HepG2 (cell line): ENCODE data around the gene SEMA6B. TPM values are rescaled to one million over a fixed set of nuclear protein-coding genes. Genes with fewer than 3 reads are reported as not detected.

Source experiments
- CBX2 ChIP-seq, 2 experiments: fragments of 200-600 bp in 1 of 2; sonication (generic); formaldehyde crosslinking in 1 of 2; IDR thresholded peaks; 2 replicates each; pipeline versions ENCODE4 v1.7.0 to v1.8.1; 2018 to 2022; ENCODE audit warnings: low read depth in 2 of 2, low read length in 1 of 2, mild to moderate bottlenecking in 1 of 2, missing genetic modification reagents in 1 of 2
- DBP ChIP-seq: sonication (generic); formaldehyde crosslinking; IDR thresholded peaks from 2 replicates; pipeline ENCODE4 v1.4.0; 2020; ENCODE audit warnings: missing genetic modification reagents; ENCODE audit errors: not compliant biosample characterization
- HMG20B ChIP-seq: conservative IDR thresholded peaks from 2 replicates; pipeline ENCODE4 v1.6.1; 2016; ENCODE audit warnings: missing genetic modification reagents, missing compliant biosample characterization
- KDM2A ChIP-seq: sonication (generic); formaldehyde crosslinking; IDR thresholded peaks from 2 replicates; pipeline ENCODE4 v1.4.0; 2020; ENCODE audit warnings: low read depth, missing genetic modification reagents, borderline replicate concordance
- MIXL1 ChIP-seq: IDR thresholded peaks from 2 replicates; pipeline ENCODE4 v1.6.1; 2016
- MTERF4 ChIP-seq: sonication (generic); formaldehyde crosslinking; IDR thresholded peaks from 2 replicates; pipeline ENCODE4 v1.8.0; 2023; ENCODE audit warnings: mild to moderate bottlenecking, missing genetic modification reagents
- MXD4 ChIP-seq: IDR thresholded peaks from 2 replicates; pipeline ENCODE4 v1.6.1; 2016; ENCODE audit warnings: mild to moderate bottlenecking, missing biosample characterization, missing genetic modification reagents
- PHF20 ChIP-seq: sonication (generic); formaldehyde crosslinking; IDR thresholded peaks from 2 replicates; pipeline ENCODE4 v1.5.0; 2020; ENCODE audit warnings: mild to moderate bottlenecking, missing genetic modification reagents
- RARG ChIP-seq: sonication (generic); formaldehyde crosslinking; IDR thresholded peaks from 2 replicates; pipeline ENCODE4 v1.4.0; 2020; ENCODE audit warnings: low read depth, mild to moderate bottlenecking, missing genetic modification reagents
- SMAD1 ChIP-seq: sonication (generic); formaldehyde crosslinking; IDR thresholded peaks from 2 replicates; pipeline ENCODE4 v1.4.0; 2020; ENCODE audit warnings: missing genetic modification reagents, low read depth, mild to moderate bottlenecking, borderline replicate concordance
- SRY ChIP-seq: sonication (generic); formaldehyde crosslinking; IDR thresholded peaks from 2 replicates; pipeline ENCODE4 v1.8.0; 2022; ENCODE audit warnings: mild to moderate bottlenecking, missing genetic modification reagents
- TFDP2 ChIP-seq: sonication (generic); formaldehyde crosslinking; IDR thresholded peaks from 2 replicates; pipeline ENCODE4 v1.4.0; 2020; ENCODE audit warnings: missing genetic modification reagents
- ZKSCAN1 ChIP-seq: fragments of 150-350 bp; IDR thresholded peaks from 2 replicates; pipeline ENCODE4 v1.6.1; 2014; ENCODE audit warnings: low read length
- ZMAT3 ChIP-seq: sonication (generic); formaldehyde crosslinking; conservative IDR thresholded peaks from 2 replicates; pipeline ENCODE4 v1.7.0; 2021; ENCODE audit warnings: missing genetic modification reagents
- ZNF350 ChIP-seq: sonication (generic); formaldehyde crosslinking; IDR thresholded peaks from 2 replicates; pipeline ENCODE4 v1.4.0; 2020; ENCODE audit warnings: mild to moderate bottlenecking, low read depth, missing genetic modification reagents, borderline replicate concordance
- ZNF547 ChIP-seq: sonication (generic); formaldehyde crosslinking; IDR thresholded peaks from 2 replicates; pipeline ENCODE4 v1.5.1; 2020; ENCODE audit warnings: mild to moderate bottlenecking, missing genetic modification reagents
- ZNF549 ChIP-seq: sonication (generic); formaldehyde crosslinking; IDR thresholded peaks from 2 replicates; pipeline ENCODE4 v1.5.0; 2020; ENCODE audit warnings: missing genetic modification reagents
- ZNF562 ChIP-seq: sonication (generic); formaldehyde crosslinking; IDR thresholded peaks from 2 replicates; pipeline ENCODE4 v1.8.0; 2022; ENCODE audit warnings: missing genetic modification reagents, borderline replicate concordance
- ZNF616 ChIP-seq: sonication (generic); formaldehyde crosslinking; IDR thresholded peaks from 2 replicates; pipeline ENCODE4 v1.5.0; 2020; ENCODE audit warnings: low read depth, mild to moderate bottlenecking, missing genetic modification reagents
- polyA plus RNA-seq, 8 experiments: library from polyadenylated mRNA; depleted of rRNA in 3 of 8; stranded (reverse) in 7 of 8; unstranded in 1 of 8; fragments of >200 nt; fragmentation: Illumina TruSeq in 4 of 8; extraction: Trizol in 4 of 8; gene quantifications; 2 replicates each; pipeline versions ENCODE4 v1.2.1 to v1.2.3, GENCODE V29; 2011 to 2016; ENCODE audit warnings: low read depth in 4 of 8, missing spikeins in 1 of 8, mixed read lengths in 1 of 8; ENCODE audit not compliant: insufficient read depth in 1 of 8
- total RNA-seq, 5 experiments: library from RNA; depleted of rRNA; stranded (reverse); fragments of >200 nt; fragmentation: Illumina TruSeq; extraction: Trizol; gene quantifications; 2 replicates each; pipeline ENCODE4 v1.2.3, GENCODE V29; 2016; ENCODE audit warnings: low read depth in 1 of 5
- TF ChIP-seq, protein P1 (sequence below): sonication (generic); formaldehyde crosslinking; IDR thresholded peaks from 2 replicates; pipeline ENCODE4 v1.5.0; 2020; ENCODE audit warnings: mild to moderate bottlenecking, missing genetic modification reagents
- TF ChIP-seq, protein P2 (sequence below): sonication (generic); formaldehyde crosslinking; IDR thresholded peaks from 2 replicates; pipeline ENCODE4 v1.8.0; 2022; ENCODE audit warnings: mild to moderate bottlenecking, missing genetic modification reagents, moderate library complexity
- TF ChIP-seq, protein P3 (sequence below): IDR thresholded peaks from 2 replicates; pipeline ENCODE4 v1.6.1; 2016; ENCODE audit warnings: missing biosample characterization, missing genetic modification reagents, low read depth

SEMA6B gene
- total and polyA plus RNA-seq, 2 of the 13 experiments (the other 11 are each of a cell fraction or from before 2014, with no cell fraction given) = 45.5 to 67.1 TPM

GRCh38 chr19:4583961-4584669 is 24.6 kb upstream of the SEMA6B start (continued):
- peak; percentile 54; the same call in 1 of the 2 replicates for TF ChIP-seq KDM2A (CRISPR knock-in tag)
- TF ChIP-seq TFDP2 (CRISPR knock-in tag) = peak; percentile 74
- TF ChIP-seq CBX2 (IDR thresholded peaks at IDR 0.05; ENCODE audit: low read depth, low read length) = no peak
- no peak for TF ChIP-seq CBX2 (CRISPR knock-in tag; IDR thresholded peaks at IDR 0.05; ENCODE audit: low read depth)
- TF ChIP-seq, protein P1, sequence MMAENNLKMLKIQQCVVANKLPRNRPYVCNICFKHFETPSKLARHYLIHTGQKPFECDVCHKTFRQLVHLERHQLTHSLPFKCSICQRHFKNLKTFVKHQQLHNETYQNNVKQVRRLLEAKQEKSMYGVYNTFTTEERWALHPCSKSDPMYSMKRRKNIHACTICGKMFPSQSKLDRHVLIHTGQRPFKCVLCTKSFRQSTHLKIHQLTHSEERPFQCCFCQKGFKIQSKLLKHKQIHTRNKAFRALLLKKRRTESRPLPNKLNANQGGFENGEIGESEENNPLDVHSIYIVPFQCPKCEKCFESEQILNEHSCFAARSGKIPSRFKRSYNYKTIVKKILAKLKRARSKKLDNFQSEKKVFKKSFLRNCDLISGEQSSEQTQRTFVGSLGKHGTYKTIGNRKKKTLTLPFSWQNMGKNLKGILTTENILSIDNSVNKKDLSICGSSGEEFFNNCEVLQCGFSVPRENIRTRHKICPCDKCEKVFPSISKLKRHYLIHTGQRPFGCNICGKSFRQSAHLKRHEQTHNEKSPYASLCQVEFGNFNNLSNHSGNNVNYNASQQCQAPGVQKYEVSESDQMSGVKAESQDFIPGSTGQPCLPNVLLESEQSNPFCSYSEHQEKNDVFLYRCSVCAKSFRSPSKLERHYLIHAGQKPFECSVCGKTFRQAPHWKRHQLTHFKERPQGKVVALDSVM (CRISPR knock-in tag) = peak; percentile 91
- no peak for TF ChIP-seq PHF20 (CRISPR knock-in tag)
- TF ChIP-seq SMAD1 (CRISPR knock-in tag) = no peak
- no peak for TF ChIP-seq MTERF4 (CRISPR knock-in tag)
- TF ChIP-seq ZNF616 (CRISPR knock-in tag) = no peak
- 0 out of 2 replicates have a peak, but pooled peaks have one; percentile 43 for TF ChIP-seq MXD4 (CRISPR knock-in tag)
- TF ChIP-seq, protein P2, sequence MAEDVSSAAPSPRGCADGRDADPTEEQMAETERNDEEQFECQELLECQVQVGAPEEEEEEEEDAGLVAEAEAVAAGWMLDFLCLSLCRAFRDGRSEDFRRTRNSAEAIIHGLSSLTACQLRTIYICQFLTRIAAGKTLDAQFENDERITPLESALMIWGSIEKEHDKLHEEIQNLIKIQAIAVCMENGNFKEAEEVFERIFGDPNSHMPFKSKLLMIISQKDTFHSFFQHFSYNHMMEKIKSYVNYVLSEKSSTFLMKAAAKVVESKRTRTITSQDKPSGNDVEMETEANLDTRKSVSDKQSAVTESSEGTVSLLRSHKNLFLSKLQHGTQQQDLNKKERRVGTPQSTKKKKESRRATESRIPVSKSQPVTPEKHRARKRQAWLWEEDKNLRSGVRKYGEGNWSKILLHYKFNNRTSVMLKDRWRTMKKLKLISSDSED (CRISPR knock-in tag) = no peak
- no peak for TF ChIP-seq RARG (CRISPR knock-in tag)
- TF ChIP-seq, protein P3, sequence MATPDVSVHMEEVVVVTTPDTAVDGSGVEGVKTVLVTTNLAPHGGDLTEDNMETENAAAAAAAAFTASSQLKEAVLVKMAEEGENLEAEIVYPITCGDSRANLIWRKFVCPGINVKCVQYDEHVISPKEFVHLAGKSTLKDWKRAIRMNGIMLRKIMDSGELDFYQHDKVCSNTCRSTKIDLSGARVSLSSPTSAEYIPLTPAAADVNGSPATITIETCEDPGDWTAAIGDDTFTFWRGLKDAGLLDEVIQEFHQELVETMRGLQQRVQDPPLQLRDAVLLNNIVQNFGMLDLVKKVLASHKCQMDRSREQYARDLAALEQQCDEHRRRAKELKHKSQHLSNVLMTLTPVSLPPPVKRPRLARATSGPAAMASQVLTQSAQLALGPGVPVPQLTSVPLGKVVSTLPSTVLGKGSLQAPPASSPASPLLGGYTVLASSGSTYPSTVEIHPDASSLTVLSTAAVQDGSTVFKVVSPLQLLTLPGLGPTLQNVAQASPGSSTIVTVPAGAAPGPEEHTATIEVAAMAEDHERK (CRISPR knock-in tag) = no peak
- TF ChIP-seq ZNF549 (CRISPR knock-in tag) = peak; percentile 60; the same call in 1 of the 2 replicates
- peak; percentile 76; the same call in 1 of the 2 replicates for TF ChIP-seq ZMAT3 (CRISPR knock-in tag)
- no peak for TF ChIP-seq SRY (CRISPR knock-in tag)
- TF ChIP-seq MIXL1 (CRISPR knock-in tag) = peak; percentile 55
- TF ChIP-seq HMG20B (CRISPR knock-in tag) = no peak
- TF ChIP-seq ZNF562 (CRISPR knock-in tag) = no peak
- TF ChIP-seq ZNF350 (CRISPR knock-in tag) = no peak
- TF ChIP-seq ZNF547 = no peak
- no peak for TF ChIP-seq ZKSCAN1
- peak; percentile 37 for TF ChIP-seq DBP
